Left lung (tissue), 10 donors: ENCODE data around the gene AP1G2. TPM values are rescaled to one million over a fixed set of nuclear protein-coding genes. Genes with fewer than 3 reads are reported as not detected.

Experiments
- ATAC-seq: fragments of 200-7000 bp; cut with Tn5 transposase; one replicate; pipeline ENCODE4 v1.9.1; 2020; ENCODE audit warnings: moderate library complexity
- DNase-seq, 4 donors: peaks; one replicate each; pipeline ENCODE4 v3.0.0-alpha.2; 2013 to 2020
- H3K27ac ChIP-seq, 2 donors: fragments of 200-600 bp; sonication (generic) in 1 of 2; one replicate each; pipeline versions ENCODE4 v1.5.0 to v1.8.0; 2020 to 2021
- H3K27me3 ChIP-seq, 2 donors: fragments of 200-600 bp; sonication (generic) in 1 of 2; one replicate each; pipeline versions ENCODE4 v1.5.0 to v1.8.0; 2020 to 2021
- H3K36me3 ChIP-seq, 2 donors: fragments of 200-600 bp; sonication (generic) in 1 of 2; one replicate each; pipeline versions ENCODE4 v1.5.0 to v1.8.0; 2020 to 2021
- H3K4me1 ChIP-seq, 2 donors: fragments of 200-600 bp; one replicate each; pipeline ENCODE4 v1.8.0; 2021
- H3K4me3 ChIP-seq, 2 donors: fragments of 200-600 bp; sonication (generic) in 1 of 2; one replicate each; pipeline versions ENCODE4 v1.5.0 to v1.8.0; 2020 to 2021; ENCODE audit warnings: mild to moderate bottlenecking in 1 of 2
- H3K9me3 ChIP-seq, 2 donors: fragments of 200-600 bp; sonication (generic) in 1 of 2; one replicate each; pipeline versions ENCODE4 v1.5.0 to v1.8.0; 2020 to 2021
- intact Hi-C, 2 donors: fragments of 100-400 bp; cut with DNase I; formaldehyde crosslinking; loops; one replicate each; pipeline versions ENCODE4 v1.11.2 to v1.14.2; 2022
- polyA plus RNA-seq, 6 donors: library from polyadenylated mRNA; unstranded; fragments of 120-200 nt; gene quantifications; one replicate each; pipeline ENCODE4 v1.2.1, GENCODE V29; 2013; ENCODE audit not compliant: insufficient read length in 6 of 6
- total RNA-seq, 2 donors: library from RNA; stranded (reverse); fragmentation: NEBNext Ultra II Directional; extraction: Animal tissue kit (Norgen Biotek cat#: 25700); gene quantifications; one replicate each; pipeline ENCODE4 v1.2.1, GENCODE V29; 2021
- TF ChIP-seq, protein P1 (sequence below), 2 donors: fragments of 200-600 bp; sonication (generic) in 1 of 2; IDR thresholded peaks; one replicate each; pipeline versions ENCODE4 v1.5.0 to v1.8.0; 2021; ENCODE audit warnings: antibody characterized with exemption in 2 of 2
- donor health status: DM: no; HTN: yes; CAD: no.
- donor health status: DM: no; HTN: no; CAD: no.

Gene AP1G2
- total and polyA plus RNA-seq, 8 donors: 60.6 to 121 (median 93.3) TPM

DNA sequence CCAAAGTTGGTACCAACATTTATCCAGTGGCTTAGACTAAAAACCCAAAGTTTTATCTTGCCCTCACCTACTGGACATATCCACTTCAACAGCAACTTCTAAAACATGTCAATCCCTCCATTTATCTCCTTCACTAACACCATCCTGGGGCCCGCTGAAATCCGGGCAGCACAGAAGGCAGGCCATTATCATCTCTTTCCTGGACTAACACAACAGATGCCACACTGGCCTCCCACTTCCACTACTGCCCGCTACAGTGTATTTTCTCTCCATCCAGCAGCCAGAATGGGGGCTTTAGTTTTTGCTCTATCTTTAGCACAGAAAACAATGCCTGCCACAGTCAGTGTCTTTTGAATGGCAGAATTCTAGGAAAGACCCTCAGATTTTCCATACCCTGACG, 31.6 kb downstream of the AP1G2 start:
- Histone ChIP-seq H3K4me1 (no peaks in the 10 kb centered on the region), H3K27me3 (no peaks in the 10 kb centered on the region), H3K27ac (no peak overlapping the region), H3K4me3 (no peak overlapping the region), H3K9me3 (no peaks in the 10 kb centered on the region), H3K36me3 (no peaks in the 10 kb centered on the region)
- ATAC-seq: no peak
- TF ChIP-seq, protein P1, sequence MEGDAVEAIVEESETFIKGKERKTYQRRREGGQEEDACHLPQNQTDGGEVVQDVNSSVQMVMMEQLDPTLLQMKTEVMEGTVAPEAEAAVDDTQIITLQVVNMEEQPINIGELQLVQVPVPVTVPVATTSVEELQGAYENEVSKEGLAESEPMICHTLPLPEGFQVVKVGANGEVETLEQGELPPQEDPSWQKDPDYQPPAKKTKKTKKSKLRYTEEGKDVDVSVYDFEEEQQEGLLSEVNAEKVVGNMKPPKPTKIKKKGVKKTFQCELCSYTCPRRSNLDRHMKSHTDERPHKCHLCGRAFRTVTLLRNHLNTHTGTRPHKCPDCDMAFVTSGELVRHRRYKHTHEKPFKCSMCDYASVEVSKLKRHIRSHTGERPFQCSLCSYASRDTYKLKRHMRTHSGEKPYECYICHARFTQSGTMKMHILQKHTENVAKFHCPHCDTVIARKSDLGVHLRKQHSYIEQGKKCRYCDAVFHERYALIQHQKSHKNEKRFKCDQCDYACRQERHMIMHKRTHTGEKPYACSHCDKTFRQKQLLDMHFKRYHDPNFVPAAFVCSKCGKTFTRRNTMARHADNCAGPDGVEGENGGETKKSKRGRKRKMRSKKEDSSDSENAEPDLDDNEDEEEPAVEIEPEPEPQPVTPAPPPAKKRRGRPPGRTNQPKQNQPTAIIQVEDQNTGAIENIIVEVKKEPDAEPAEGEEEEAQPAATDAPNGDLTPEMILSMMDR (IDR thresholded peaks at IDR 0.05): no peak
- intact Hi-C loops: loop anchor here in 1 of 2 donors (10.0 kb wide), 1 partner anchor 51 kb away; no protein-coding TSS in a partner anchor
- DNase-seq: no peak

DNA sequence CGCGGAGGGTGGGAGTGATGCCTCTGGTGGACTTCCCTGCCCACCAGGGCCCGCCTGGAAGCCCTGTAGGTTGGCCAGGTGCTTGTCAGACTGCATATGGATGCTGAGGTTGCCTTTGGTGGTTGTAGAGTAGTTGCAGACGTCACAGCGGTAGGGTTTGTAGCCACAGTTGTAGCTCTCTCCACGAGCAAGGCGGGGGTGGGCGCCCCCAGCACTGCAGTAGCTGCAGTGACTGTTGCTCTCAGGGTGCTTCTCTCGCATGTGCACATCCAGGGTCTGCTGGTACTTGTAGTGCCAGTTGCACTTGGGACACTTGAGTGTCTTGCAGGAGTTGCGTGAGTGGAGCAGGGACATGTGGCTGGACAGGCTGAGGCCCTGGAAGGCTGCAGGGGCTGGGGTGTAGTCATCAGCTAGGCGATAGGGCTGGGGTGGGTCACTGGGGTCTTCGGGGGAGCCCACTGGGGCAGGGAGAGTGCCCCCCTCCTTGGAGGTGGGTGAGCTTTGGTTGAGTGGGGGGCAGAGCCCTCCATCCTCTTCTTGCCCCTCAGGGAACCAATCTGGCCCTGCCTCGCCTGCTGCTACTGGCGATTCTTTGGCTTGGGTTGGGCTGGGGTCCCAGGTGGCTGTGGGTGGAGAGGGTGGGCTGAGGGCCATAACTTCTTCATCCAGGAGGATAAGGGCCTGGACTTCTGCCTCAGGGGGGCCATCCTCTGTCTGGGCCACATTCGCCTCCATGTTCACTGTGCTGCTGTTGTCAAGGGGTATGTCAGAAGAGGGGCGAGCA, 33.7 kb downstream of the AP1G2 start:
- Histone ChIP-seq H3K4me3 (no peak overlapping the region), H3K36me3 (no peaks in the 10 kb centered on the region), H3K27me3 (no peaks in the 10 kb centered on the region), H3K27ac (no peak overlapping the region), H3K9me3 (no peaks in the 10 kb centered on the region), H3K4me1 (no peaks in the 10 kb centered on the region)
- ATAC-seq: no peak
- intact Hi-C loops: loop anchor here in 1 of 2 donors (10.0 kb wide), 1 partner anchor 49 kb away; no protein-coding TSS in a partner anchor
- TF ChIP-seq, protein P1 (IDR thresholded peaks at IDR 0.05): no peak
- DNase-seq: no peak

DNA sequence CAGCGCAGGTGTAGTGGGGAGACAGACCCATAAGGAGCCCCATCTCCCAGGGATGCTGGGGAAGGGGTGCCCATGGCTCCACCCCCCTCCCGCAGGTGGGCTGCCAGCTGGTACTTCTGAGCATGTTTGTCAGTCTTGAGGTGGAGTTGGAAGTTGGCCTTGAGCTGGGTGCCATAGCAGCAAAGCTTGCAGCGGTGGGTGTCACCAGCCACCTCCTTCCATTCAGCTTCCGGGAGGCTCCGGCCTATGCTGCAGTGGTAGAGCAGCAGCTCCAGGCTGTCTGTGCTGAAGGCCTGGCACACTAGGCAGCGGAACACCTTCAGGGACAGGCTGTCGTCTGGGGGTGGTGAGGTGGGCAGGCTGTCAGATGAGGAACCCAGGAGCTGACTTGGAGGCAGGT, 34.9 kb downstream of the AP1G2 start:
- Histone ChIP-seq H3K4me1 (no peaks in the 10 kb centered on the region), H3K36me3 (no peaks in the 10 kb centered on the region), H3K27me3 (no peaks in the 10 kb centered on the region), H3K9me3 (no peaks in the 10 kb centered on the region), H3K27ac (no peak overlapping the region), H3K4me3 (no peak overlapping the region)
- ATAC-seq (no peak), DNase-seq (no peak)
- TF ChIP-seq, protein P1 (IDR thresholded peaks at IDR 0.05): no peak
- intact Hi-C loops: loop anchor here in 1 of 2 donors (10.0 kb wide), 1 partner anchor 48 kb away; no protein-coding TSS in a partner anchor

DNA sequence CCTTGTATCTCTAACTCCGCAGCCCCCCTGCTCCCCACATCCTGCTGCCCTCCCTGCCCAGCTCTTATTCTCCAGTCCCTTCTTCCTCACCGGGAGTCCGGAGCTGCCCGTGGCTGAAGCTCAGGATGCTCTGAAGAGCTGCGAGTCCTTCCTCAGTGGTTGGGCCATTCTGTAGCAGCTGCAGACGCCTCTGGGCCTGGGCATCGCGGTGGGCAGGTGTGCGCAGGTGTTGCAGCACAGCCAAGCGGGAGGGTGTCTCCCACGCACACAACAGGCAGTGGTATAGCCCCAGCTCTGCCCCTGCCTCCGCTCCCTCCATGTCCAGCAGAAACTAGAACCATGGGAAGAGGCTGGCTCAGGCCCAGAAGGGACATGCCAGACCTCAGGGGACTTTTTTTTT, 36.2 kb downstream of the AP1G2 start:
- Histone ChIP-seq H3K27ac (no peak overlapping the region), H3K36me3 (no peaks in the 10 kb centered on the region), H3K9me3 (no peaks in the 10 kb centered on the region), H3K4me3 (no peak overlapping the region), H3K4me1 (no peaks in the 10 kb centered on the region), H3K27me3 (no peaks in the 10 kb centered on the region)
- TF ChIP-seq, protein P1 (IDR thresholded peaks at IDR 0.05): no peak
- ATAC-seq (no peak), DNase-seq (no peak)
- intact Hi-C loops: loop anchor here in 1 of 2 donors (10.0 kb wide), 1 partner anchor 47 kb away; no protein-coding TSS in a partner anchor

DNA sequence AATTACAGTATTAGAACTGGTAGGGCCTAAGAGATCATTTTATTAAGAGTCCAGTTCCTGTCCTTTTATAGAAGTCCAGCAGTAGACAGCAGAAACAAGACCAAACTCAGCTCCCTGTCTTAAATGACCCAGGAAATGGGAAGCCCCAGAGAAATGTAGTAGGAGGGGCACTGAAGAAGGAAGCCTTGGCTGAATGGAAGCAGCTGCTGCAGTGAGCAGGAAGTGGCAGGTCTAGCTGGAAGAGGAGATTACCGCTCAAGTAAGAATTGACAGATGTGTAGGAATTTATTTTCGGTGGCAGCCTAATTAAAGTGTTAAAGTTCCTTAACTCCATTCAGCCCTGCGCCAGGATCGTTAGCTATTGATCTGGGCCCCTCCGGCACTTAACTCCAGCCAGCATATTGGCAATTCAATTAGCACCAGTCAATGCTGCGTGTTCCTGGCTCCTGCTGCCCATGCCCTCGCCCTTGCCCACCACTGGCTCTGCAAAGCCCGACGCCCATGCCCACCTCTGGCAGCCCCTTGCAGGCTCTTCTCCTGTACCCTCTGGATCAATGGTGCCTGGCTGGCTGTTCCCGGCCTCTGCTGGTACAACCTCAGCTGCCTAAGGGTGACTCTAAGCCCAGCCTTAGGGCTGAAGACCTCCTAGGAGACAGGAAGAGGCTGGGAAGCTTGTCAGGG, 37.1 kb downstream of the AP1G2 start:
- DNase-seq: peak in 1 of 4 donors; percentile 55
- no peaks in the 10 kb centered on the region for H3K9me3 ChIP-seq
- peak; percentile 25 for ATAC-seq
- H3K27me3 ChIP-seq: no peaks in the 10 kb centered on the region
- H3K27ac ChIP-seq: no peak overlapping the region
- H3K36me3 ChIP-seq: peaks cover 0 to 4% of the 10 kb centered on the region in 2 donors
- no peaks in the 10 kb centered on the region for H3K4me1 ChIP-seq
- TF ChIP-seq, protein P1 (IDR thresholded peaks at IDR 0.05): no peak
- no peak overlapping the region for H3K4me3 ChIP-seq
- intact Hi-C loops: loop anchor here in 1 of 2 donors (10.0 kb wide), 1 partner anchor 46 kb away; no protein-coding TSS in a partner anchor
